Left ventricle myocardium inferior (tissue), 1 donor: ENCODE measurements around the gene SUMO3. TPM values are rescaled to one million over a fixed set of nuclear protein-coding genes. Genes with fewer than 3 reads are reported as not detected.
A peak's percentile ranks its signal among the peaks of the same experiment; 100 is the strongest.

Experiments used
- DNase-seq: peaks from one replicate; pipeline ENCODE4 v3.0.0-alpha.2; 2020
- H3K27ac ChIP-seq: fragments of 200-600 bp; replicated peaks from 2 replicates; pipeline ENCODE4 v1.8.0; 2021
- H3K27me3 ChIP-seq: fragments of 200-600 bp; 2 replicates; pipeline ENCODE4 v1.8.0; 2021; ENCODE audit warnings: low read depth
- H3K36me3 ChIP-seq: fragments of 200-600 bp; 2 replicates; pipeline ENCODE4 v1.8.0; 2021
- H3K4me1 ChIP-seq: fragments of 200-600 bp; 2 replicates; pipeline ENCODE4 v1.8.0; 2021
- H3K4me3 ChIP-seq: fragments of 200-600 bp; 2 replicates; pipeline ENCODE4 v1.8.0; 2021; ENCODE audit warnings: mild to moderate bottlenecking, moderate library complexity
- H3K9me3 ChIP-seq: fragments of 200-600 bp; replicated peaks from 2 replicates; pipeline ENCODE4 v1.8.0; 2021
- intact Hi-C: fragments of 100-400 bp; cut with micrococcal nuclease; formaldehyde crosslinking; loops from one replicate; pipeline ENCODE4 v1.11.0; 2022
- total RNA-seq: library from RNA; stranded (reverse); fragmentation: NEBNext Ultra II Directional; extraction: Animal tissue kit (Norgen Biotek cat#: 25700); gene quantifications from one replicate; pipeline ENCODE4 v1.2.1, GENCODE V29; 2021
- TF ChIP-seq, protein P1 (sequence below): fragments of 200-600 bp; IDR thresholded peaks from 2 replicates; pipeline ENCODE4 v1.8.0; 2021; ENCODE audit warnings: antibody characterized with exemption, mild to moderate bottlenecking, borderline replicate concordance
- donor health status: DM: no; HTN: yes; CAD: no; lungs with severe emphysema.

The SUMO3 gene
- total RNA-seq, 1 donor from 2014 or later = 75.5 TPM

DNA sequence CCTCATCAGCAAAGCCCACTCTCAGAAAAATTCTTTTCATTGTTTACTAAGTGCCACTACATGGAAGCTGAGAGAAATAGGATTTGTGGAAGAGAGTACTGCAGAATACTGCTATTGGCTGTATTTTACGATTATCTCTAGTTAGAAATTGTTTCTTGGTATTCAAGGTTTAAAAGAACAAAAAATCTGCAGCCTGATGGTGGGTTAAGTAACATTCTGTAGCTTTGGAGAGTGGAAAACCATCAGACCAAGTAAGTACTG lies 28.3 kb upstream of the SUMO3 start:
- Histone ChIP-seq H3K27ac (peak overlapping the region; percentile 66), H3K4me1 (peaks cover 35% of the 10 kb centered on the region), H3K36me3 (peaks cover 28% of the 10 kb centered on the region), H3K4me3 (peak overlapping the region; percentile 64), H3K27me3 (no peaks in the 10 kb centered on the region), H3K9me3 (no peaks in the 10 kb centered on the region)
- intact Hi-C loops = no loop called here
- TF ChIP-seq, protein P1, sequence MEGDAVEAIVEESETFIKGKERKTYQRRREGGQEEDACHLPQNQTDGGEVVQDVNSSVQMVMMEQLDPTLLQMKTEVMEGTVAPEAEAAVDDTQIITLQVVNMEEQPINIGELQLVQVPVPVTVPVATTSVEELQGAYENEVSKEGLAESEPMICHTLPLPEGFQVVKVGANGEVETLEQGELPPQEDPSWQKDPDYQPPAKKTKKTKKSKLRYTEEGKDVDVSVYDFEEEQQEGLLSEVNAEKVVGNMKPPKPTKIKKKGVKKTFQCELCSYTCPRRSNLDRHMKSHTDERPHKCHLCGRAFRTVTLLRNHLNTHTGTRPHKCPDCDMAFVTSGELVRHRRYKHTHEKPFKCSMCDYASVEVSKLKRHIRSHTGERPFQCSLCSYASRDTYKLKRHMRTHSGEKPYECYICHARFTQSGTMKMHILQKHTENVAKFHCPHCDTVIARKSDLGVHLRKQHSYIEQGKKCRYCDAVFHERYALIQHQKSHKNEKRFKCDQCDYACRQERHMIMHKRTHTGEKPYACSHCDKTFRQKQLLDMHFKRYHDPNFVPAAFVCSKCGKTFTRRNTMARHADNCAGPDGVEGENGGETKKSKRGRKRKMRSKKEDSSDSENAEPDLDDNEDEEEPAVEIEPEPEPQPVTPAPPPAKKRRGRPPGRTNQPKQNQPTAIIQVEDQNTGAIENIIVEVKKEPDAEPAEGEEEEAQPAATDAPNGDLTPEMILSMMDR = no peak
- DNase-seq = no peak

DNA sequence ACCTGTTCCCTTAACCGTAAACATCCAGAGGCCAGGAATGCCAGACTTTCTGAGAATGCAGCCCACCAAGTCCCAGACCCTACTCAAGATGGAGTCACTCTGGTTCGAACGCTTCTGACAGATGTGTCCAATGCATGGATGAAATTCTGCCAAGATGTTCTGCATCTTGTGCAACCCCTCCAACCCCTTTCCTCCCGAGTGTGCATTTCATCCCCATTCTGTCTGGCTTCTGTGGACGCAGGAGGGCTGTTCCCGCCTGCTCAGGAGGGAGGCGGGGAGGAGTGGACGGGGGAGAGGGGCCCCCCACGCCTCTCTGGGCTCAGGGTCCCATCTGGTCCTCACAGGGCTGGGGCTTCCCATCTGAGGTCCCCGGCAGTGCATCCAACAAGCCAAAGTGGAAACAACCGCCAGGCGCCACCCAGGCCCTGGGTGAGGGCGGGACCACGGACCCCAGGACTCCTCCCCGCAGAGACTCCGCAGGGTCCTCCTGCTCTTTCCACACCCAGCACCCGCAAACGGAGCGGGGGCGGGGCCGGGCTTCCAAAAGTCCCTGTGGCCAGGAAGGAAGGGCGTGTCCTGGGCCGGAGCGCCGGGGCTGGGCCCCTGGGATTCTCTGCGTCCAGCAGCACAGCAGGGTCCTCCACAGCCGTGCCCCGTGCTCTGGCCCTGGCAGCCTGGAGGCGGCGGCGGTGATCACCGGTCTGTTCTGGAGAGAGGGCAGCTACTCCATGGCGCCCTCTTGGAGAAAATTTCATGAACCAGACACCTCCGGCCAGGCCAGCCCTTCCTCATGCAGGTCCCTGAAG lies 27.8 kb upstream of the SUMO3 start:
- H3K4me3 ChIP-seq = peak overlapping the region; percentile 64
- peaks cover 30% of the 10 kb centered on the region for H3K4me1 ChIP-seq
- intact Hi-C loops = no loop called here
- no peaks in the 10 kb centered on the region for H3K9me3 ChIP-seq
- TF ChIP-seq, protein P1 = peak; percentile 54
- DNase-seq = peak; percentile 80
- H3K27ac ChIP-seq = peak overlapping the region; percentile 66
- H3K36me3 ChIP-seq = peaks cover 22% of the 10 kb centered on the region
- no peaks in the 10 kb centered on the region for H3K27me3 ChIP-seq

DNA sequence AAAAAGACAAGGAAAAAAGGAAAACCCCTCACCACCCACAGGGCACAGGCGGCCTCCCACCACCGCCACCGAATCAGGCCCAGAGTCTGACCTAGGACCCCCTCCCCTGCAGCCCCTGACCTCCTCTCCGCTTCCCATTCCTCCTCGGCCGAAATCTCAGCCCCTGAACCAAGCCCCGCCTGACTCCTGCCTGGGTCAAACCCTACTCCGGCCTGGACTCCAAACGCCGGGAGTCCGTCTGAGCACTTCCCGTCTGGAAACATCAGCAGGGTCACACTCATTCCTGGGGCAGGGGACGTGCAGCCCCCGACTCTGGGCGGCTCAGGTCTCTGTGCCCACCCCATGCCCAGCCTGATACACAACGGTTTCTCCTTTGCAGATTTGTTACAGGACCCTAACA lies 26.4 kb upstream of the SUMO3 start:
- no peak for DNase-seq
- Histone ChIP-seq H3K27ac (no peak overlapping the region), H3K4me3 (no peak overlapping the region), H3K9me3 (no peaks in the 10 kb centered on the region), H3K36me3 (peaks cover 9% of the 10 kb centered on the region), H3K27me3 (no peaks in the 10 kb centered on the region), H3K4me1 (peaks cover 30% of the 10 kb centered on the region)
- TF ChIP-seq, protein P1 = no peak
- intact Hi-C loops = no loop called here

DNA sequence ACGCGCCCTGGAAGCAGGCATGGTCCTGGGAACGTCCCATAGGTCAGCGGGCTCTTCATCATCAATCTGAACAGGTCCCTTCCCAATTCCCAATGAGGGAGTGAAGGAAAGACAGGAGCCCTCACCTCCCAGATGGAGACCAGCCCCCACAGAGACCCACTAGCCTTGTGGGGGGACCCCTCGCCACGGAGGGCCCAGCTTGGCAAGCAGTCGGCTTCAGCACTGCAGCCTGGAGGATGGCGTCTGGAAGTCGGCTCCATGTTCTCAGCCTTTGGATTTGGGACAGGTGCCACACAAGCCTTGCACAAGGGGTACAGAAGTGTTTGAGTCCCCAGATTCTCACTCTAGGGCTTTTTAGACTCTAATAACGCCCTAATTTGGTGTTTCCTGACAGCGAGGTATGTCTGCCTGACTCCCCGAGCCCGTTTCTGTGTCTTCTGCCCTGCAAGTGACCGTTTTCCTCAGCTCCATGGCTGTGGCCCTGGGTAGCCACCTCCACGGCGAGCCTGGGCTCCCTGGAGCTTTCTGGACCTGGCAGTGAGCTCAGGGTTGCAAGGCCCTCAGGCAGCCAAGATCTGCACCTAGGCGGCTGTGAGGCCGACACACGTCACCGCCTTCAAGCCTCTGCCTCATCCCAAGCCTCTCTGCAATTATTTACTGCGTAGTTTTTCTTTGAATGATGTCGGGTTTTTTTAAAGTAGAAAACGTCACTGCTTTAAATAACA lies 25.0 kb upstream of the SUMO3 start:
- H3K9me3 ChIP-seq = no peaks in the 10 kb centered on the region
- H3K27me3 ChIP-seq = no peaks in the 10 kb centered on the region
- peaks cover 30% of the 10 kb centered on the region for H3K4me1 ChIP-seq
- no peak for DNase-seq
- TF ChIP-seq, protein P1 = no peak
- no peak overlapping the region for H3K27ac ChIP-seq
- intact Hi-C loops = no loop called here
- no peak overlapping the region for H3K4me3 ChIP-seq
- H3K36me3 ChIP-seq = no peaks in the 10 kb centered on the region

DNA sequence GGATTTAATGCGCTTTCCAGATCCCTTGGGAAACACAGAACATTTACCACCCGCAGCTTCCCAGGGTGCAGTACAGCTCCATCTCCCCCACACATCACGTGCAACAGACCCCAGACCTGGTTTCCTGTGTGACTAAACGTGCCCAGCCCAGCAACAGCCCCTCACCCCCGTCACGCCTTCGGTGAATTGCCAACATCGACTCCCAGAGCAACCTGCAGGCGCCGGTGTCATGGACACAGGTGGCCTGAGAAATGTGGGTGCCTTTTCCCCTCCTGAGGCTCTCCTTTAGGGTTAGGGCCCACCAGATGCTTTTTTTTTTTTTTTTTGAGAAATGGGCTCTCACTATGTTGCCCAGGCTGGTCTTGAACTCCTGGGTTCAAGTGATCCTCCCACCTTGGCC lies 24.2 kb upstream of the SUMO3 start:
- H3K27me3 ChIP-seq = no peaks in the 10 kb centered on the region
- H3K27ac ChIP-seq = no peak overlapping the region
- peaks cover 23% of the 10 kb centered on the region for H3K4me1 ChIP-seq
- TF ChIP-seq, protein P1 = no peak
- no peak overlapping the region for H3K4me3 ChIP-seq
- intact Hi-C loops = no loop called here
- DNase-seq = no peak
- no peaks in the 10 kb centered on the region for H3K36me3 ChIP-seq
- H3K9me3 ChIP-seq = no peaks in the 10 kb centered on the region
